Mucosa of gallbladder (tissue), 1 donor: ENCODE results near the gene ATP1A3. TPM values are rescaled to one million over a fixed set of nuclear protein-coding genes. Genes with fewer than 3 reads are reported as not detected.

Experiments used
- total RNA-seq: library from RNA; stranded (reverse); gene quantifications from one replicate; pipeline ENCODE4 v1.2.1, GENCODE V29; 2021
- donor health status: DM: no; HTN: no; CAD: no.

ATP1A3 gene
- total RNA-seq, 1 donor from 2014 or later: 0.60 TPM

Other genes starting within 250 kb of the ATP1A3 start
- gene CEACAM6, start 238.7 kb downstream of the ATP1A3 start, total RNA-seq: 61.6 TPM
- gene CEACAM3, start 197.6 kb downstream of the ATP1A3 start, total RNA-seq: 0.78 TPM
- not detected for gene LYPD4, start 149.5 kb downstream of the ATP1A3 start, total RNA-seq
- gene DMRTC2, start 149.2 kb downstream of the ATP1A3 start, total RNA-seq: not detected
- gene RPS19, start 134.0 kb downstream of the ATP1A3 start, total RNA-seq: 1,211 TPM
- 0.32 TPM for gene CD79A, start 117.0 kb downstream of the ATP1A3 start, total RNA-seq
- 115 TPM for gene ARHGEF1, start 111.0 kb downstream of the ATP1A3 start, total RNA-seq
- gene ERFL, start 65.8 kb downstream of the ATP1A3 start, total RNA-seq: 3.4 TPM
- 188 TPM for gene RABAC1, start 34.9 kb downstream of the ATP1A3 start, total RNA-seq
- 9.8 TPM for gene GRIK5, start 76.0 kb upstream of the ATP1A3 start, total RNA-seq
- 17.1 TPM for gene ZNF574, start 81.9 kb upstream of the ATP1A3 start, total RNA-seq
- gene POU2F2, start 138.2 kb upstream of the ATP1A3 start, total RNA-seq: 4.3 TPM
- gene DEDD2, start 223.4 kb upstream of the ATP1A3 start, total RNA-seq: 35.0 TPM
- 12.1 TPM for gene ZNF526, start 226.1 kb upstream of the ATP1A3 start, total RNA-seq
- 49.8 TPM for gene GSK3A, start 248.4 kb upstream of the ATP1A3 start, total RNA-seq